ENCODE results near the gene CIRBP. TPM values are rescaled to one million over a fixed set of nuclear protein-coding genes. Genes with fewer than 3 reads are reported as not detected.
"Not testable (repeated sequence)": the region's sequence is repeated elsewhere in the genome, so short reads cannot be mapped to it uniquely, and the experiment has no call there.

The CIRBP gene
- total RNA-seq, 4 donors from 2014 or later: 258 to 623 (median 458) TPM

GRCh38 chr19:1317274-1318003, 48.3 kb downstream of the CIRBP start:
- Histone ChIP-seq H3K27ac (no peak overlapping the region), H3K9me3 (no peaks in the 10 kb centered on the region), H3K4me3 (no peak overlapping the region), H3K36me3 (no peaks in the 10 kb centered on the region), H3K27me3 (peaks cover 0 to 16% of the 10 kb centered on the region in 2 donors), H3K4me1 (peaks cover 0 to 10% (median 2%) of the 10 kb centered on the region in 4 donors)
- TF ChIP-seq POLR2A (IDR thresholded peaks at IDR 0.05): no peak
- TF ChIP-seq CTCF (IDR thresholded peaks at IDR 0.05): no peak
- no peak for DNase-seq

- Histone ChIP-seq H3K4me1 (peaks cover 0 to 10% (median 2%) of the 10 kb centered on the region in 4 donors), H3K27me3 (peaks cover 0 to 16% of the 10 kb centered on the region in 2 donors), H3K9me3 (no peaks in the 10 kb centered on the region), H3K4me3 (no peak overlapping the region), H3K27ac (no peak overlapping the region), H3K36me3 (no peaks in the 10 kb centered on the region)
- DNase-seq: no peak
- TF ChIP-seq POLR2A (IDR thresholded peaks at IDR 0.05) (no peak), CTCF (IDR thresholded peaks at IDR 0.05) (no peak)
These were observed 49.7 kb downstream of the CIRBP start for GRCh38 chr19:1318678-1319471.

GRCh38 chr19:1320282-1320650, 51.1 kb downstream of the CIRBP start:
- H3K27ac ChIP-seq, H3K36me3 ChIP-seq, H3K4me3 ChIP-seq, DNase-seq, H3K9me3 ChIP-seq: not testable (repeated sequence)
- Histone ChIP-seq H3K27me3 (peaks cover 0 to 24% of the 10 kb centered on the region in 2 donors), H3K4me1 (peaks cover 0 to 17% (median 9%) of the 10 kb centered on the region in 4 donors)

- Histone ChIP-seq H3K9me3 (no peaks in the 10 kb centered on the region), H3K36me3 (no peaks in the 10 kb centered on the region), H3K27me3 (peaks cover 0 to 22% of the 10 kb centered on the region in 2 donors), H3K4me1 (peaks cover 0 to 11% (median 9%) of the 10 kb centered on the region in 4 donors), H3K4me3 (no peak overlapping the region), H3K27ac (no peak overlapping the region)
- no peak for DNase-seq
- TF ChIP-seq POLR2A (IDR thresholded peaks at IDR 0.05) (no peak), CTCF (IDR thresholded peaks at IDR 0.05) (no peak)
These were observed 52.4 kb downstream of the CIRBP start for GRCh38 chr19:1321539-1321938.

- Histone ChIP-seq H3K36me3 (no peaks in the 10 kb centered on the region), H3K27me3 (peaks cover 0 to 14% of the 10 kb centered on the region in 2 donors), H3K4me3 (no peak overlapping the region), H3K9me3 (no peaks in the 10 kb centered on the region), H3K27ac (no peak overlapping the region), H3K4me1 (peaks cover 0 to 11% (median 9%) of the 10 kb centered on the region in 4 donors)
- TF ChIP-seq CTCF (IDR thresholded peaks at IDR 0.05): no peak
- no peak for TF ChIP-seq POLR2A (IDR thresholded peaks at IDR 0.05)
- DNase-seq: no peak
These were observed 53.3 kb downstream of the CIRBP start for GRCh38 chr19:1322198-1322981.

All from Peyer's patch (tissue), 4 donors.